NCI-H1092 treated with DMSO at 0.1 percent for 48 hours (cell line): Measurements from ENCODE around the gene CHIT1.
"Not testable (repeated sequence)": the region's sequence is repeated elsewhere in the genome, so short reads cannot be mapped to it uniquely, and the experiment has no call there.

Experiments used
- DNase-seq: peaks from one replicate; lab custom pipeline; 2025; lab: John Stamatoyannopoulos, UW

Gene CHIT1

DNA sequence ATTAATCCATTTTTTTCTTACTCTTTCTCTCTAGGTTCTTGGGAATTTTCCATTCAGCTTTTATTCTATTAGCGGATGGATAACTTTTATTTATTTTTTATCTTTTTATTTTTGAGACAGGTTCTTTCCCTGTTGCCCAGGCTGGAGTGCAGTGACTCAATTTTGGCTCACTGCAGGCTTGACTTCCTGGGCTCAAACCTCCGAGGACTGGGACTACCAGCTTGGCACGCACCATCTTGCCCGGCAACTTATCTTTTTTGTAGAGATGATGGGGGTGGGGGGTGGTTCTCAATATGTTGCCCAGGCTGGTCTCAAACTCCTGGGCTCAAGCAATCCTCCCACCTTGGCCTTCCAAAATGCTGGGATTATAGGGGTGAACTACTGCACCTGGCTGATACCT is 36.1 kb upstream of the CHIT1 start:
- DNase-seq, result no peak

GRCh38 chr1:203264052-203264501 is 34.6 kb upstream of the CHIT1 start:
- no peak for DNase-seq

DNA sequence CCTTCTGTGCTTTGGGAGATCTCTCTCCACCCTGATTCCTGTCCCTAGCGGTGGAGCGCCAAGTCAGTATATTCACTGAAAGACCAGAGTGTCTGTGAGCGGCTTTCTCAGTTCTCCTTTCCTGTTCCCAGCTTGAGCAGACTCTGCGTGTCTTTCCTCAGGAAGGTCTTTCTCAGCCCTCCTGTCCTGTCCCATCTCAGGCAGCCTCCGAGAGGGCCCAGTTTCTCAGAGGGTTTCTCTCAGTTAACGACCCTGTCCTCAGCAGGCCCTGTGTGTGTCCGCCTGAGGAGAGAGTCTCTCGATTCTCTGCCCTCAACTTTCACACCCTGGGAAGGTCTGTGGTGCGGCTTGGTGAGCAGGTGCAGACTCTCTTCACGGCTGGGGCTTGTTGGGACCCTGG is 34.0 kb upstream of the CHIT1 start:
- DNase-seq, result no peak

DNA sequence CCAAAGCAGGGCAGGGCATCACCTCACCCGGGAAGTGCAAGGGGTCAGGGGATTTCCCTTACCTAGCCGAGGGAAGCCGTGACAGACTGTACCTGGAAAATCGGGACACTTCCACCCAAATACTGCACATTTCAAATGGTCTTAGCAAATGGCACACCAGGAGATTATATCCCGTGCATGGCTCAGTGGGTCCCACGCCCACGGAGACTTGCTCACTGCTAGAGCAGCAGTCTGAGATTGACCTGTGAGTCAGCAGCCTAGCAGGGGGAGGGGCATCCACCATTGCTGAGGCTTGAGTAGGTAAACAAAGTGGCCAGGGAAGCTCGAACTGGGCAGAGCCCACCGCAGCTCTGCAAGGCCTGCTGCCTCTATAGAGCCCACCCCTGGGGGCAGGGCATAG is 27.2 kb upstream of the CHIT1 start:
- DNase-seq, result not testable (repeated sequence)

- DNase-seq, result not testable (repeated sequence)
Observed at GRCh38 chr1:203254782-203255181, 25.3 kb upstream of the CHIT1 start.

GRCh38 chr1:203252678-203253077 is 23.2 kb upstream of the CHIT1 start:
- no peak for DNase-seq

GRCh38 chr1:203251466-203251865 is 22.0 kb upstream of the CHIT1 start:
- no peak for DNase-seq

DNA sequence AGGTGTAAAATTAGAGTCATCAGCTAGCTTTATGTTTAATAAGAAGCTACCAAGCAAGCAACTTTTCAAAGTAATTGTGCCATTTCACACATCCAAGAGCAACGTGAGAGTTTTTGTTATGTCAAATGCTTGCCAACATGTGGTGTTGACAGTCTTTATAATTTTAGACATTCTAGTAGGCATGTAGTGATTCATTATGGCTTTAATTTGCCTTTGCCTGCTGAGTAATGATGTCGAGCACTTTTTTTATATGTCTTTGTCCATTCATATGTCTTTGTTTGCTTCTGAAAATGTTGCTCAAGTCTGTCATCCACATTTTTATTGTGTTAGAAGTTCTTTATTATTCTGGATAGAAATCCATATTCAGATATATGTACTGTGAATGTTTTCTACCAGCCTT is 21.4 kb upstream of the CHIT1 start:
- no peak for DNase-seq

DNA sequence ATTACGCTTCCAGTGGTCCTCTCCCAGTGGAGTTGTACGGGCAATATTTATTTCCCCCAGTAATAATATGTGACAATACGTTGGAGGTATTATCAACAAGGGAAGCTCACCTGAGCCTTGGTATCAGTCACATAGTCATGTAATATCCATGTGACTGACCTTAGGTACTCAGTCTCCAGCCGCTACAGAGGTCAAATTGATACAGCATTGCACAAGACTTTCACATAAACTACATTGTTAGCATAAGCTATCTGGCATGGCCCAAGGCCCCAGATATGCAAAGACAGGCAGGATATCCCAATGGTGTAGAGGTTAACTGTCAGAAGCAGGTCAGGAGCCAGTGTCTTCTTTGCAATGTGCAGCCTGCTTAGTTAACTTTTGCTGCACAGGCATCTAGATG is 15.3 kb upstream of the CHIT1 start:
- DNase-seq, result no peak

DNA sequence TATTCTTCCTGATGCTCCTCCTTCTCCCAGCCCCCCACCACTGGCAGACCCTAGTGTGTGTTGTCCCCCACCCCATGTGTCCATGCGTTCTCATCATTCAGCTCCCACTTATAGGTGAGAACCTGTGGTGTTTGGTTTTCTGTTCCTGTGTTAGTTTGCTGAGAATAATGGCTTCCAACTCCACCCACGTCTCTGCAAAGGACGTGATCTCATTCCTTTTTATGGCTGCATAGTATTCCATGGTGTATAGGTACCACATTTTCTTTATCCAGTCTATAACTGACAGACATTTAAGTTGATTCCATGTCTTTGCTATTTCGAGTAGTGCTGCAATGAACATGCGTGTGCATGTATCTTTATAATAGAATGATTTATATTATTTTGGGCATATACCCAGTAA is 12.2 kb upstream of the CHIT1 start:
- not testable (repeated sequence) for DNase-seq

DNA sequence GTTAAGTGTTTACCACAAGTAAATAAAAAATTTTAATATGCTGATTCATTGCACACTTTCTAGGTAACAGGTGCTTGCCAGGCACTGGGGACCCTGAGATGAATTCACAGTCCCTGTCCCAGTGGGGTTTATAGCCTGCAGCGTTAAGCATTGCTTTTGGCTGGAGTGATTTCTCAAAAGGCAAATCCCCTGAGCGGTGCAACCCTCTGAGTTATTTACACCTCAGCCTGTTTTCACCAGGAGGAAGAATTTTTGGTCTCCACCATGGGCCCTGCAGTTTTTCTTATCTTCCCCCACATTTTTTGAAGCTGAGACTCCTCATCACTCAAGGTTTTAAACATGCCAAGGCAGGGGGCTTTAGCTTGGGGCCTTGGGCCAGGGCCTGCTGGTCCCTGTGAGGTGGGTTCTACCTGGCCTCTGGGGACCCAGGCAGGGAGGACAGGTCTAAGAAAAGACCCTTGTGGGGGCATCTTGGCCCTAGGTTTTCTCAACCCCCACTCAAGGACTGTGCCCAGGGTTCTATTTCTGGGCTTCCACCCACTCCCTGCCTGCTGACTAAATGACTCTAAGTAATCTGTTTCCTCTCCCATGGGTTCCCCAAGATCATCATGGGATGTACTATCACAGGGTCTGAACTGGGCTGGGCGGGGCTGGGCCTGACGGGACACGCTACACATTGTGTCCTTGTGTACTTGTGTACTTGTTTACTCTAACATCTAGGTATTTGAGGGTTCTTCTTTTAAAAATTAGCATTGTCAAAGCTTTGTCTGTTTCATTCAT is 10.2 kb upstream of the CHIT1 start:
- DNase-seq, result no peak

DNA sequence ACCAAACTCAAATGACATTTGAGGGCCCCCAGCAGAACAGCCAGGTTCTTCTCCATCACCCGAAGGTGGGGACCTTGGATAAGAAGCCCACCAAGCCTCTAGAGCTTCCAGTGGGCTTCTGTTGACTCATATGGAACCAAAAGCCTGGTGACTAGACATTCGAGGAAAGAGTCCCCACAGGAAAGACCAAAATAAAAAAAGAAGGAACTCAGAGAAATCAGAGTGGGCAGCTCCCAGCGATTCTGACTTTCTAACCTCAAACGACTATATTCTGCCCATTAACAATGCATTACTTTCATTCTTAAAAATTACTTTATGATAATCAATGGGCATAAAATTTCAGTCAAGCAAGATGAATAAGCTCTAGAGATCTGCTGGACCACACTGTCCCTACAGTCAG is 9.6 kb upstream of the CHIT1 start:
- no peak for DNase-seq

DNA sequence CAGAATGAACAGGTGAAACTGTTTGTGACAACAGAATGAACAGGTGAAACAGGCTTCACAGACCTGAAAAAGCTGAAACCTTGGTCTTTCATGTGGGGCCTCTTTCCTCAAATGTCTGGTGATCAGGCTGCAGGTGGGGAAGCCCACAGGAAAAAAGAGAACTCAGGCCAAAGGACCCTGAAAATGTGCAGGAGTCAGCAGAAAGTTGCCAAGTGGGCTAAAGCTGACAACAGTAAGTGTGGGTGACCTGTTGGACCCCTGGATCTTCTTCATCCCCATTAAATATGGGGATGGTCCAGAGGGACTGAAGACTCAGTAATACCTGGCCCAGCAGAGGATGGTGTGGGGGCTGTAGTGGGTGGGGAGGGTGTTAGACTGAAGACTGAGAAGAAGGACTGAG is 9.1 kb upstream of the CHIT1 start:
- no peak for DNase-seq

GRCh38 chr1:203234901-203235300 is 5.4 kb upstream of the CHIT1 start:
- DNase-seq, result not testable (repeated sequence)

GRCh38 chr1:203228670-203229069 is 803 bp downstream of the CHIT1 start:
- no peak for DNase-seq

GRCh38 chr1:203227371-203228083 is 1.9 kb downstream of the CHIT1 start:
- DNase-seq, result no peak

DNA sequence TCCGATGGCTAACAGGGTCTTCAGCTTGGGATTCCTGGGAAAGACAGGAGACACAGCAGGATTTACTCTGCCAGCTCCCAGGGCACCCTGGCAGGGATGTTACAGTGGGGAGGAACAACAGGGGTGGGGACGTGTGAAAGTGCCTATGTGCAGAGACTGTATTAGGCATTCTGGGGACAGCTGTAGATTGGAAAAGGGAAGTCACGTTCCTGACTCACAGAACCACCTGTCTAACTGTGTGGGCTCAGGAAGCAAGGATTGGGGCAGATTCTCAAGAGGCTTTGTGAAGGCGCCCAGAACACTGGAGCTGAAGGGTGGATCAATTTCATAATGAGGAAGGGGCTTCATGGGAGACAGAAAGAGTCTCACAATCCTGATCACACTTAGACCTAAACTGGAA is 4.4 kb downstream of the CHIT1 start:
- DNase-seq, result no peak

GRCh38 chr1:203223012-203223775 is 6.3 kb downstream of the CHIT1 start:
- no peak for DNase-seq

- DNase-seq, result no peak
Observed at GRCh38 chr1:203219934-203220333, 9.5 kb downstream of the CHIT1 start.

- DNase-seq, result no peak
Observed at GRCh38 chr1:203219171-203219570, 10.3 kb downstream of the CHIT1 start.

DNA sequence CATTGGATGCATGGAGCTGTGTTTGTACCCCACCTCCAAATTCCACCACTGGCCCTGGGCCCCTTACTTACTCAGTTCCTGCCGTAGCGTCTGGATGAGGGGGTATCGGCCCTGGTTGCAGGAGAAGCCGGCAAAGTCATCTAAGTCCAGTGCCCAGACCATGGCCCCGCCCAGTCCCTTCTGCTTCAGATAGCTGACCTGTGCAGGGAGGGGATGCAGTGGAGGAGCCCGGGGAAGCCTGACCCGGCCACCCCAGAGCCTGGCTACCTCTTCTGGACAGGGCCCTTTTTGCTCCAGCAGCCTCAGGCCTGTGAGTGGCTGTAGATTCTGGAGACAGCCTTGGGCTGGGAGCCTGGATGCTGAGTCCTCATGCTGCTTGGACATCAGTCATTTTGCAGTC is 11.8 kb downstream of the CHIT1 start:
- no peak for DNase-seq

DNA sequence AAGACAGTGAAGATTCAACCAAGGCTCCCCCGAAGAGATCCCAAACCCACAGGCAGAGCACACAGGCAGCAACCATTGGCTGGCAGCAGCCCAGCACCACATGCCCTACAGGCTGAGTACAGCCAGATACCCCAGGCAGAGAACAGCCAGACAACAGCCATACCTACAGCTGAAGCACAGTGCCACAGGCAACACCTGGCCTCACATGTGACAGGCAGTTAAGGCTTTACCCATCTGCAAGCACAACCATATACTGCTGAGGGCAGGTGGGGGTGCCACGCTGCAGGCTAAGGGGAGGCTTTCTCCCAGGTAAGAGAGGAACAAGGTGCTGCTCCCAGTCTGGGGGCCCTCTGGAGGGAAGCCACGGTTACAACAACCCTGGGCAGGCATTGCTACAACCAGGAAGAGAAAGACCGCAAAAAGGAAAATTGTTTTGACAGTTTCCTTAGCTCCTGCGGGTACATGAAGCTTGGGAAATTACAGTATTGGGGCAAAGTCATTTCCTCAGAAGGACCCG is 12.3 kb downstream of the CHIT1 start:
- no peak for DNase-seq
